GM10266 (cell line): Measurements from ENCODE around the gene GZF1.

Experiments used
- DNase-seq: peaks from one replicate; pipeline ENCODE4 v3.0.0; 2012; ENCODE audit errors: extremely low spot score
- CTCF ChIP-seq: IDR thresholded peaks from 2 replicates; pipeline ENCODE4 v1.5.1; 2012; ENCODE audit warnings: mild to moderate bottlenecking, low read depth; ENCODE audit not compliant: control insufficient read depth, insufficient read depth; ENCODE audit errors: missing control alignments

Gene GZF1

GRCh38 chr20:23408957-23409356, 47.0 kb downstream of the GZF1 start:
- TF ChIP-seq CTCF: no peak
- DNase-seq: no peak

- no peak for DNase-seq
- TF ChIP-seq CTCF: no peak
These were observed 47.8 kb downstream of the GZF1 start for GRCh38 chr20:23409800-23410199.

- TF ChIP-seq CTCF: no peak
- DNase-seq: no peak
These were observed 49.1 kb downstream of the GZF1 start for GRCh38 chr20:23410916-23411695.

- no peak for DNase-seq
- TF ChIP-seq CTCF: no peak
These were observed 50.0 kb downstream of the GZF1 start for GRCh38 chr20:23412026-23412425.

GRCh38 chr20:23413862-23414422, 52.0 kb downstream of the GZF1 start:
- DNase-seq: no peak
- TF ChIP-seq CTCF: no peak

GRCh38 chr20:23414526-23415188, 52.7 kb downstream of the GZF1 start:
- no peak for DNase-seq
- no peak for TF ChIP-seq CTCF

GRCh38 chr20:23415555-23415954, 53.6 kb downstream of the GZF1 start:
- no peak for TF ChIP-seq CTCF
- no peak for DNase-seq
